GM23338 (cell line): ENCODE measurements around the gene AIP.

Experiments
- CREB1 ChIP-seq: fragments of 250-450 bp; sonication (Bioruptor Pico); IDR thresholded peaks from 2 replicates; pipeline ENCODE4 v1.5.0; 2020; ENCODE audit warnings: low read depth, mild to moderate bottlenecking, moderate library complexity
- EZH2 ChIP-seq: fragments of 200-600 bp; sonication (generic); IDR thresholded peaks from one replicate; pipeline ENCODE4 v1.8.0; 2017; ENCODE audit warnings: antibody characterized with exemption, mild to moderate bottlenecking, low read depth; ENCODE audit not compliant: unreplicated experiment
- EZH2phosphoT487 ChIP-seq: fragments of 200-600 bp; sonication (generic); IDR thresholded peaks from one replicate; pipeline ENCODE4 v1.8.1; 2018; ENCODE audit warnings: antibody characterized with exemption; ENCODE audit not compliant: unreplicated experiment
- JUNB ChIP-seq: IDR thresholded peaks from one replicate; pipeline ENCODE4 v1.6.1; 2016; ENCODE audit warnings: antibody characterized with exemption; ENCODE audit not compliant: unreplicated experiment
- NANOG ChIP-seq: IDR thresholded peaks from 2 replicates; pipeline ENCODE4 v1.6.1; 2016; ENCODE audit warnings: antibody characterized with exemption, borderline replicate concordance
- POLR2AphosphoS5 ChIP-seq: IDR thresholded peaks from 2 replicates; pipeline ENCODE4 v1.6.1; 2016; ENCODE audit warnings: antibody characterized with exemption, low read depth
- REST ChIP-seq: IDR thresholded peaks from one replicate; pipeline ENCODE4 v1.6.1; 2018; ENCODE audit warnings: antibody characterized with exemption; ENCODE audit not compliant: unreplicated experiment
- ZNF114 ChIP-seq: fragments of 250-450 bp; sonication (Bioruptor Pico); IDR thresholded peaks from 2 replicates; pipeline ENCODE4 v1.5.0; 2020; ENCODE audit warnings: mild to moderate bottlenecking, moderate library complexity
- ZNF331 ChIP-seq: fragments of 250-450 bp; sonication (Bioruptor Pico); IDR thresholded peaks from 2 replicates; pipeline ENCODE4 v1.5.0; 2020; ENCODE audit warnings: low read depth, mild to moderate bottlenecking, moderate library complexity
- TF ChIP-seq, protein P1 (sequence below), 2 experiments: fragments of 200-600 bp in 1 of 2; sonication (generic) in 1 of 2; conservative IDR thresholded peaks; 2 replicates each; pipeline versions ENCODE4 v1.5.1 to v1.6.1; 2016 to 2017; ENCODE audit warnings: antibody characterized with exemption in 2 of 2, low read depth in 2 of 2, mild to moderate bottlenecking in 2 of 2, moderate library complexity in 1 of 2

- TF ChIP-seq JUNB: no peak
- TF ChIP-seq CREB1 (CRISPR knock-in tag): no peak
- TF ChIP-seq, protein P1, sequence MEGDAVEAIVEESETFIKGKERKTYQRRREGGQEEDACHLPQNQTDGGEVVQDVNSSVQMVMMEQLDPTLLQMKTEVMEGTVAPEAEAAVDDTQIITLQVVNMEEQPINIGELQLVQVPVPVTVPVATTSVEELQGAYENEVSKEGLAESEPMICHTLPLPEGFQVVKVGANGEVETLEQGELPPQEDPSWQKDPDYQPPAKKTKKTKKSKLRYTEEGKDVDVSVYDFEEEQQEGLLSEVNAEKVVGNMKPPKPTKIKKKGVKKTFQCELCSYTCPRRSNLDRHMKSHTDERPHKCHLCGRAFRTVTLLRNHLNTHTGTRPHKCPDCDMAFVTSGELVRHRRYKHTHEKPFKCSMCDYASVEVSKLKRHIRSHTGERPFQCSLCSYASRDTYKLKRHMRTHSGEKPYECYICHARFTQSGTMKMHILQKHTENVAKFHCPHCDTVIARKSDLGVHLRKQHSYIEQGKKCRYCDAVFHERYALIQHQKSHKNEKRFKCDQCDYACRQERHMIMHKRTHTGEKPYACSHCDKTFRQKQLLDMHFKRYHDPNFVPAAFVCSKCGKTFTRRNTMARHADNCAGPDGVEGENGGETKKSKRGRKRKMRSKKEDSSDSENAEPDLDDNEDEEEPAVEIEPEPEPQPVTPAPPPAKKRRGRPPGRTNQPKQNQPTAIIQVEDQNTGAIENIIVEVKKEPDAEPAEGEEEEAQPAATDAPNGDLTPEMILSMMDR (conservative IDR thresholded peaks at IDR 0.05; ENCODE audit: low read depth in 2 of 2): no peak
- no peak for TF ChIP-seq EZH2
- TF ChIP-seq ZNF114 (CRISPR knock-in tag): no peak
- no peak for TF ChIP-seq REST
- TF ChIP-seq POLR2AphosphoS5: no peak
- no peak for TF ChIP-seq EZH2phosphoT487
- TF ChIP-seq NANOG: no peak
- TF ChIP-seq ZNF331: no peak
Observed at GRCh38 chr11:67522844-67523555, 40.2 kb downstream of the AIP start, which contains the start of gene CABP2.
